Spleen (tissue), 7 donors: ENCODE measurements around the gene OLA1.

Experiments used
- POLR2A ChIP-seq, 3 donors: fragments of 450-650 bp; IDR thresholded peaks; one replicate each; pipeline ENCODE4 v1.5.1; 2017; ENCODE audit warnings: antibody characterized with exemption in 3 of 3, mild to moderate bottlenecking in 1 of 3
- POLR2AphosphoS5 ChIP-seq, 3 donors: sonication (generic); formaldehyde crosslinking; IDR thresholded peaks; one replicate each; pipeline ENCODE4 v1.5.1; 2017; ENCODE audit warnings: antibody characterized with exemption in 3 of 3
- TF ChIP-seq, protein P1 (sequence below), 11 experiments: fragments of 200-600 bp in 7 of 11; fragments of 450-650 bp in 4 of 11; sonication (generic) in 4 of 11; IDR thresholded peaks in 8 of 11; conservative IDR thresholded peaks in 3 of 11; 1 replicate in 7 of 11; 2 replicates in 4 of 11; pipeline versions ENCODE4 v1.4.0 to v1.8.0; 2016 to 2021; ENCODE audit warnings: antibody characterized with exemption in 11 of 11, inconsistent platforms in 4 of 11, mild to moderate bottlenecking in 1 of 11
- donor health status: DM: no; HTN: no; CAD: no; lungs with moderate emphysema.
- donor health status: DM: no; HTN: no; CAD: no.
- donor health status: DM: no; HTN: no; CAD: no.

GRCh38 chr2:174085781-174086180 lies 162.6 kb downstream of the OLA1 start:
- TF ChIP-seq, protein P1, sequence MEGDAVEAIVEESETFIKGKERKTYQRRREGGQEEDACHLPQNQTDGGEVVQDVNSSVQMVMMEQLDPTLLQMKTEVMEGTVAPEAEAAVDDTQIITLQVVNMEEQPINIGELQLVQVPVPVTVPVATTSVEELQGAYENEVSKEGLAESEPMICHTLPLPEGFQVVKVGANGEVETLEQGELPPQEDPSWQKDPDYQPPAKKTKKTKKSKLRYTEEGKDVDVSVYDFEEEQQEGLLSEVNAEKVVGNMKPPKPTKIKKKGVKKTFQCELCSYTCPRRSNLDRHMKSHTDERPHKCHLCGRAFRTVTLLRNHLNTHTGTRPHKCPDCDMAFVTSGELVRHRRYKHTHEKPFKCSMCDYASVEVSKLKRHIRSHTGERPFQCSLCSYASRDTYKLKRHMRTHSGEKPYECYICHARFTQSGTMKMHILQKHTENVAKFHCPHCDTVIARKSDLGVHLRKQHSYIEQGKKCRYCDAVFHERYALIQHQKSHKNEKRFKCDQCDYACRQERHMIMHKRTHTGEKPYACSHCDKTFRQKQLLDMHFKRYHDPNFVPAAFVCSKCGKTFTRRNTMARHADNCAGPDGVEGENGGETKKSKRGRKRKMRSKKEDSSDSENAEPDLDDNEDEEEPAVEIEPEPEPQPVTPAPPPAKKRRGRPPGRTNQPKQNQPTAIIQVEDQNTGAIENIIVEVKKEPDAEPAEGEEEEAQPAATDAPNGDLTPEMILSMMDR (IDR thresholded peaks at IDR 0.05 in 8 of 11, conservative IDR thresholded peaks at IDR 0.05 in 3 of 11): no peak
- TF ChIP-seq POLR2A (IDR thresholded peaks at IDR 0.05) (no peak), POLR2AphosphoS5 (IDR thresholded peaks at IDR 0.05) (no peak)
